Panc1 (cell line): Measurements from ENCODE around the gene LTB.

Source experiments
- CTCF ChIP-seq: fragments of 450-650 bp; IDR thresholded peaks from 2 replicates; pipeline ENCODE4 v1.5.1; 2017; ENCODE audit warnings: mild to moderate bottlenecking
- POLR2AphosphoS5 ChIP-seq: IDR thresholded peaks from 2 replicates; pipeline ENCODE4 v1.6.1; 2012; ENCODE audit warnings: mild to moderate bottlenecking, low read depth, low read length, moderate library complexity

- TF ChIP-seq POLR2AphosphoS5 (no peak), CTCF (no peak)
These were observed 1.8 kb downstream of the LTB start for GRCh38 chr6:31580438-31580740.
